GM12873 (cell line): ENCODE results near the gene WWP2.
"Not testable (repeated sequence)": the region's sequence is repeated elsewhere in the genome, so short reads cannot be mapped to it uniquely, and the experiment has no call there.

Source experiments
- TF ChIP-seq, protein P1 (sequence below): IDR thresholded peaks from 2 replicates; pipeline ENCODE4 v1.5.1; 2012; ENCODE audit warnings: low read depth, mild to moderate bottlenecking, moderate library complexity, low read length, control low read depth; ENCODE audit not compliant: insufficient read depth; ENCODE audit errors: missing control alignments

Gene WWP2

DNA sequence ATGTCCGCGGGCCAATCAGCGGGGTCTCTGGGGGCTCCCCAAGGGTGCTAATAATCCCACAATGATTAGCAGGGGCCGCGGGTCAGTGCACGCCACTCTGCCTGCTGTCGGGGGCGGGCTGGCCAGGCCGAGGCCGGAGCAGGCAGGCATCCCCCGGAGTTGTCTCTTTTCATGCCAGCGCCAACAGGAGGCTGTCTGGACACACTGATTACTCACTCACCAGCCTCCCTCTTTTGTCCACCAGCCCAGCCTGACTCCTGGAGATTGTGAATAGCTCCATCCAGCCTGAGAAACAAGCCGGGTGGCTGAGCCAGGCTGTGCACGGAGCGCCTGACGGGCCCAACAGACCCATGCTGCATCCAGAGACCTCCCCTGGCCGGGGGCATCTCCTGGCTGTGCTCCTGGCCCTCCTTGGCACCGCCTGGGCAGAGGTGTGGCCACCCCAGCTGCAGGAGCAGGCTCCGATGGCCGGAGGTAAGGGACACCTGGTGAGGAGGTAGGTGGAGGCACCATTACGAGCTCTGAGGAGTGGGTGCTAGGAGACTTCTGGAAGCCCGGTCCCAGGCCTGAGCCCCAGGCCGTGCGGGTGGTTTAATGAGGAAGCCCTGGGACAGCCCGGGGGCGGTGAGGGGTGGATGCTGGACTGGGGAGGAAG, 189.0 kb downstream of the WWP2 start, which contains the start of gene CLEC18A:
CLEC18A (plus strand) TSS at position 318 of the 655 bp plus-strand sequence; CDS start at position 351, 33 bp downstream.
- TF ChIP-seq, protein P1, sequence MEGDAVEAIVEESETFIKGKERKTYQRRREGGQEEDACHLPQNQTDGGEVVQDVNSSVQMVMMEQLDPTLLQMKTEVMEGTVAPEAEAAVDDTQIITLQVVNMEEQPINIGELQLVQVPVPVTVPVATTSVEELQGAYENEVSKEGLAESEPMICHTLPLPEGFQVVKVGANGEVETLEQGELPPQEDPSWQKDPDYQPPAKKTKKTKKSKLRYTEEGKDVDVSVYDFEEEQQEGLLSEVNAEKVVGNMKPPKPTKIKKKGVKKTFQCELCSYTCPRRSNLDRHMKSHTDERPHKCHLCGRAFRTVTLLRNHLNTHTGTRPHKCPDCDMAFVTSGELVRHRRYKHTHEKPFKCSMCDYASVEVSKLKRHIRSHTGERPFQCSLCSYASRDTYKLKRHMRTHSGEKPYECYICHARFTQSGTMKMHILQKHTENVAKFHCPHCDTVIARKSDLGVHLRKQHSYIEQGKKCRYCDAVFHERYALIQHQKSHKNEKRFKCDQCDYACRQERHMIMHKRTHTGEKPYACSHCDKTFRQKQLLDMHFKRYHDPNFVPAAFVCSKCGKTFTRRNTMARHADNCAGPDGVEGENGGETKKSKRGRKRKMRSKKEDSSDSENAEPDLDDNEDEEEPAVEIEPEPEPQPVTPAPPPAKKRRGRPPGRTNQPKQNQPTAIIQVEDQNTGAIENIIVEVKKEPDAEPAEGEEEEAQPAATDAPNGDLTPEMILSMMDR, result not testable (repeated sequence)
